Vagina (tissue), 2 donors: ENCODE measurements around the gene TULP1. TPM values are rescaled to one million over a fixed set of nuclear protein-coding genes. Genes with fewer than 3 reads are reported as not detected.

Experiments
- DNase-seq, 2 donors: peaks; one replicate each; pipeline ENCODE4 v3.0.0-alpha.2; 2017; ENCODE audit errors: extremely low spot score in 2 of 2
- H3K27ac ChIP-seq: fragments of 200-600 bp; sonication (generic); one replicate; pipeline ENCODE4 v1.5.1; 2019
- H3K27me3 ChIP-seq: fragments of 200-600 bp; sonication (generic); one replicate; pipeline ENCODE4 v1.5.1; 2019
- H3K36me3 ChIP-seq, 2 donors: fragments of 200-600 bp; sonication (generic); one replicate each; pipeline ENCODE4 v1.5.1; 2017 to 2019
- H3K4me1 ChIP-seq: fragments of 200-600 bp; sonication (generic); one replicate; pipeline ENCODE4 v1.5.1; 2019
- H3K4me3 ChIP-seq, 2 donors: fragments of 200-600 bp; sonication (generic); 1 replicate in 1 of 2; 2 replicates in 1 of 2; pipeline ENCODE4 v1.5.1; 2016 to 2019
- H3K9me3 ChIP-seq: fragments of 200-600 bp; sonication (generic); one replicate; pipeline ENCODE4 v1.5.1; 2019
- CTCF ChIP-seq, 3 experiments: fragments of 450-650 bp in 2 of 3; fragments of 200-600 bp in 1 of 3; sonication (generic) in 1 of 3; IDR thresholded peaks; one replicate each; pipeline ENCODE4 v1.5.1; 2017 to 2019; ENCODE audit warnings: antibody characterized with exemption in 3 of 3, mild to moderate bottlenecking in 2 of 3, moderate library complexity in 2 of 3
- POLR2A ChIP-seq, 2 donors: fragments of 450-650 bp; IDR thresholded peaks; one replicate each; pipeline ENCODE4 v1.6.1; 2017; ENCODE audit warnings: antibody characterized with exemption in 2 of 2, mild to moderate bottlenecking in 2 of 2, moderate library complexity in 2 of 2
- POLR2AphosphoS5 ChIP-seq, 2 donors: sonication (generic); formaldehyde crosslinking; IDR thresholded peaks; one replicate each; pipeline ENCODE4 v1.9.0; 2017; ENCODE audit warnings: antibody characterized with exemption in 2 of 2, mild to moderate bottlenecking in 2 of 2, low read depth in 1 of 2; ENCODE audit not compliant: insufficient read depth in 1 of 2
- intact Hi-C: fragments of 100-400 bp; cut with DNase I; formaldehyde crosslinking; loops from one replicate; pipeline ENCODE4 v1.15.1; 2023
- total RNA-seq: library from RNA; depleted of rRNA; stranded (reverse); fragments of >200 nt; gene quantifications from one replicate; pipeline ENCODE4 v1.2.3, GENCODE V29; 2016

The TULP1 gene
- total RNA-seq, 1 donor from 2014 or later: not detected

- no peak for DNase-seq
- Histone ChIP-seq H3K27me3 (no peaks in the 10 kb centered on the region), H3K4me1 (peaks cover 79% of the 10 kb centered on the region), H3K27ac (peak overlapping the region; percentile 97), H3K4me3 (peak overlapping the region; percentile 67 to 92), H3K36me3 (no peaks in the 10 kb centered on the region), H3K9me3 (no peaks in the 10 kb centered on the region)
- TF ChIP-seq POLR2A (IDR thresholded peaks at IDR 0.05) (no peak), CTCF (IDR thresholded peaks at IDR 0.05) (no peak), POLR2AphosphoS5 (IDR thresholded peaks at IDR 0.05; ENCODE audit: insufficient read depth in 1 of 2, low read depth in 1 of 2) (no peak)
- intact Hi-C loops: no loop called here
Measured at GRCh38 chr6:35494161-35494563, 18.5 kb downstream of the TULP1 start.

GRCh38 chr6:35493307-35493983, 19.3 kb downstream of the TULP1 start:
- intact Hi-C loops: no loop called here
- H3K4me3 ChIP-seq: peak overlapping the region; percentile 67 to 92

GRCh38 chr6:35492974-35493284, 19.8 kb downstream of the TULP1 start:
- no peak for TF ChIP-seq POLR2AphosphoS5 (IDR thresholded peaks at IDR 0.05; ENCODE audit: insufficient read depth in 1 of 2, low read depth in 1 of 2)
- TF ChIP-seq CTCF (IDR thresholded peaks at IDR 0.05): no peak
- no peak for TF ChIP-seq POLR2A (IDR thresholded peaks at IDR 0.05)
- Histone ChIP-seq H3K36me3 (no peaks in the 10 kb centered on the region), H3K4me1 (peaks cover 80% of the 10 kb centered on the region), H3K4me3 (no peak overlapping the region), H3K27me3 (no peaks in the 10 kb centered on the region), H3K9me3 (no peaks in the 10 kb centered on the region), H3K27ac (peak overlapping the region; percentile 97)
- intact Hi-C loops: no loop called here
- DNase-seq: no peak

More at GRCh38 chr6:35493307-35493983, 19.3 kb downstream of the TULP1 start:
- Histone ChIP-seq H3K27me3 (no peaks in the 10 kb centered on the region), H3K36me3 (no peaks in the 10 kb centered on the region), H3K4me1 (peaks cover 80% of the 10 kb centered on the region), H3K27ac (peak overlapping the region; percentile 97), H3K9me3 (no peaks in the 10 kb centered on the region)
- no peak for DNase-seq
- no peak for TF ChIP-seq POLR2A (IDR thresholded peaks at IDR 0.05)
- no peak for TF ChIP-seq POLR2AphosphoS5 (IDR thresholded peaks at IDR 0.05; ENCODE audit: insufficient read depth in 1 of 2, low read depth in 1 of 2)
- no peak for TF ChIP-seq CTCF (IDR thresholded peaks at IDR 0.05)

- Histone ChIP-seq H3K27ac (peak overlapping the region; percentile 97), H3K36me3 (no peaks in the 10 kb centered on the region), H3K9me3 (no peaks in the 10 kb centered on the region), H3K27me3 (no peaks in the 10 kb centered on the region), H3K4me1 (peaks cover 84% of the 10 kb centered on the region), H3K4me3 (peak overlapping the region; percentile 8 to 41)
- no peak for TF ChIP-seq CTCF (IDR thresholded peaks at IDR 0.05)
- peak in 1 of 2 donors; percentile 22 for TF ChIP-seq POLR2AphosphoS5 (IDR thresholded peaks at IDR 0.05; ENCODE audit: insufficient read depth in 1 of 2, low read depth in 1 of 2)
- intact Hi-C loops: no loop called here
- no peak for DNase-seq
Measured at GRCh38 chr6:35492258-35492973, 20.3 kb downstream of the TULP1 start.
